ENCODE results near the gene STAT5B. TPM values are rescaled to one million over a fixed set of nuclear protein-coding genes. Genes with fewer than 3 reads are reported as not detected.

Gene STAT5B
- total and polyA plus RNA-seq, 9 of the 15 experiments (the other 6 are each of a cell fraction or from before 2014, with no cell fraction given) = 20.8 to 176 (median 92.4) TPM

- TF ChIP-seq USF1 (CRISPR knock-in tag; IDR thresholded peaks at IDR 0.05) = no peak
- TF ChIP-seq ZNF696 (CRISPR knock-in tag; conservative IDR thresholded peaks at IDR 0.05) = no peak
- TF ChIP-seq CSDE1 (IDR thresholded peaks at IDR 0.05) = 0 out of 4 replicates have a peak, but pooled peaks of 1 of the 2 experiments have one; percentile 61
- peak; percentile 46; the same call in 1 of the 2 replicates for TF ChIP-seq PHB2 (IDR thresholded peaks at IDR 0.05; ENCODE audit: low read depth)
- TF ChIP-seq ARHGAP35 (IDR thresholded peaks at IDR 0.05; ENCODE audit: partially characterized antibody) = peak; percentile 74
- no peak for TF ChIP-seq ZNF561 (CRISPR knock-in tag; conservative IDR thresholded peaks at IDR 0.05)
- peak; percentile 86 for TF ChIP-seq SMARCA5 (IDR thresholded peaks at IDR 0.05)
- TF ChIP-seq, protein P1, sequence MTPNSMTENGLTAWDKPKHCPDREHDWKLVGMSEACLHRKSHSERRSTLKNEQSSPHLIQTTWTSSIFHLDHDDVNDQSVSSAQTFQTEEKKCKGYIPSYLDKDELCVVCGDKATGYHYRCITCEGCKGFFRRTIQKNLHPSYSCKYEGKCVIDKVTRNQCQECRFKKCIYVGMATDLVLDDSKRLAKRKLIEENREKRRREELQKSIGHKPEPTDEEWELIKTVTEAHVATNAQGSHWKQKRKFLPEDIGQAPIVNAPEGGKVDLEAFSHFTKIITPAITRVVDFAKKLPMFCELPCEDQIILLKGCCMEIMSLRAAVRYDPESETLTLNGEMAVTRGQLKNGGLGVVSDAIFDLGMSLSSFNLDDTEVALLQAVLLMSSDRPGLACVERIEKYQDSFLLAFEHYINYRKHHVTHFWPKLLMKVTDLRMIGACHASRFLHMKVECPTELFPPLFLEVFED (CRISPR knock-in tag; conservative IDR thresholded peaks at IDR 0.05) = peak; percentile 81
- no peak for TF ChIP-seq GABPB2 (CRISPR knock-in tag; conservative IDR thresholded peaks at IDR 0.05)
- peak; percentile 55; the same call in 1 of the 2 replicates for TF ChIP-seq SMC3 (conservative IDR thresholded peaks at IDR 0.05; ENCODE audit: insufficient read depth, low read depth, low read length)
- TF ChIP-seq POLR3A (IDR thresholded peaks at IDR 0.05; ENCODE audit: borderline replicate concordance, extremely low read depth, insufficient read depth, insufficient read length) = no peak
- TF ChIP-seq DEAF1 (CRISPR knock-in tag; IDR thresholded peaks at IDR 0.05) = peak; percentile 33; the same call in 1 of the 2 replicates
- TF ChIP-seq ZNF184 (CRISPR knock-in tag; IDR thresholded peaks at IDR 0.05) = no peak
- TF ChIP-seq TAF15 (IDR thresholded peaks at IDR 0.05; ENCODE audit: low read depth, low read length) = no peak
- TF ChIP-seq POLR2H (tag; IDR thresholded peaks at IDR 0.05; ENCODE audit: low read depth) = no peak
- TF ChIP-seq SRSF3 (IDR thresholded peaks at IDR 0.05; ENCODE audit: insufficient read depth, low read length) = 0 out of 2 replicates have a peak, but pooled peaks have one; percentile 42
- 0 out of 2 replicates have a peak, but pooled peaks have one; percentile 29 for TF ChIP-seq CC2D1A (IDR thresholded peaks at IDR 0.05)
- TF ChIP-seq ZBTB2 (IDR thresholded peaks at IDR 0.05) = peak; percentile 63; the same call in 1 of the 2 replicates
Measured at GRCh38 chr17:42221886-42222745, 54.1 kb downstream of the STAT5B start (continued).

All from K562 (cell line).